ENCODE results near the gene CASZ1.

CASZ1 gene

GRCh38 chr1:10659218-10659617, 137.2 kb downstream of the CASZ1 start:
- Histone ChIP-seq H3K36me3 (ENCODE audit: low read depth) (no peaks in the 10 kb centered on the region), H3K27me3 (ENCODE audit: insufficient read depth, poor library complexity, severe bottlenecking) (no peaks in the 10 kb centered on the region), H3K4me1 (ENCODE audit: insufficient read depth, poor library complexity, severe bottlenecking) (no peaks in the 10 kb centered on the region), H3K4me3 (ENCODE audit: severe bottlenecking) (no peak overlapping the region), H3K27ac (ENCODE audit: poor library complexity, severe bottlenecking) (no peak overlapping the region), H3K9me3 (ENCODE audit: severe bottlenecking) (no peaks in the 10 kb centered on the region)
- no peak for TF ChIP-seq CTCF (IDR thresholded peaks at IDR 0.05; ENCODE audit: poor library complexity, severe bottlenecking)
- DNase-seq (ENCODE audit: low spot score) (no peak), ATAC-seq (ENCODE audit: low read depth) (no peak)

- ATAC-seq (ENCODE audit: low read depth) (no peak), DNase-seq (ENCODE audit: low spot score) (no peak)
- Histone ChIP-seq H3K4me1 (ENCODE audit: insufficient read depth, poor library complexity, severe bottlenecking) (no peaks in the 10 kb centered on the region), H3K27me3 (ENCODE audit: insufficient read depth, poor library complexity, severe bottlenecking) (no peaks in the 10 kb centered on the region), H3K27ac (ENCODE audit: poor library complexity, severe bottlenecking) (no peak overlapping the region), H3K9me3 (ENCODE audit: severe bottlenecking) (no peaks in the 10 kb centered on the region), H3K36me3 (ENCODE audit: low read depth) (no peaks in the 10 kb centered on the region), H3K4me3 (ENCODE audit: severe bottlenecking) (no peak overlapping the region)
- TF ChIP-seq CTCF (IDR thresholded peaks at IDR 0.05; ENCODE audit: poor library complexity, severe bottlenecking) = no peak
These were observed 137.9 kb downstream of the CASZ1 start for GRCh38 chr1:10658396-10659066.

GRCh38 chr1:10657088-10657847, 139.2 kb downstream of the CASZ1 start:
- Histone ChIP-seq H3K36me3 (ENCODE audit: low read depth) (no peaks in the 10 kb centered on the region), H3K4me1 (ENCODE audit: insufficient read depth, poor library complexity, severe bottlenecking) (no peaks in the 10 kb centered on the region), H3K4me3 (ENCODE audit: severe bottlenecking) (no peak overlapping the region), H3K27ac (ENCODE audit: poor library complexity, severe bottlenecking) (no peak overlapping the region), H3K27me3 (ENCODE audit: insufficient read depth, poor library complexity, severe bottlenecking) (no peaks in the 10 kb centered on the region), H3K9me3 (ENCODE audit: severe bottlenecking) (no peaks in the 10 kb centered on the region)
- no peak for TF ChIP-seq CTCF (IDR thresholded peaks at IDR 0.05; ENCODE audit: poor library complexity, severe bottlenecking)
- DNase-seq (ENCODE audit: low spot score) (no peak), ATAC-seq (ENCODE audit: low read depth) (no peak)

GRCh38 chr1:10656431-10656830, 140.0 kb downstream of the CASZ1 start:
- Histone ChIP-seq H3K4me3 (ENCODE audit: severe bottlenecking) (no peak overlapping the region), H3K9me3 (ENCODE audit: severe bottlenecking) (no peaks in the 10 kb centered on the region), H3K4me1 (ENCODE audit: insufficient read depth, poor library complexity, severe bottlenecking) (no peaks in the 10 kb centered on the region), H3K27me3 (ENCODE audit: insufficient read depth, poor library complexity, severe bottlenecking) (no peaks in the 10 kb centered on the region), H3K36me3 (ENCODE audit: low read depth) (no peaks in the 10 kb centered on the region), H3K27ac (ENCODE audit: poor library complexity, severe bottlenecking) (no peak overlapping the region)
- DNase-seq (ENCODE audit: low spot score) (no peak), ATAC-seq (ENCODE audit: low read depth) (no peak)
- no peak for TF ChIP-seq CTCF (IDR thresholded peaks at IDR 0.05; ENCODE audit: poor library complexity, severe bottlenecking)

GRCh38 chr1:10655002-10655401, 141.4 kb downstream of the CASZ1 start:
- H3K27ac ChIP-seq (ENCODE audit: poor library complexity, severe bottlenecking) = no peak overlapping the region
- no peak overlapping the region for H3K4me3 ChIP-seq (ENCODE audit: severe bottlenecking)
- H3K9me3 ChIP-seq (ENCODE audit: severe bottlenecking) = no peaks in the 10 kb centered on the region
- no peak for ATAC-seq (ENCODE audit: low read depth)
- H3K27me3 ChIP-seq (ENCODE audit: insufficient read depth, poor library complexity, severe bottlenecking) = no peaks in the 10 kb centered on the region
- TF ChIP-seq CTCF (IDR thresholded peaks at IDR 0.05; ENCODE audit: poor library complexity, severe bottlenecking) = no peak
- H3K36me3 ChIP-seq (ENCODE audit: low read depth) = no peaks in the 10 kb centered on the region
- no peak for DNase-seq (ENCODE audit: low spot score)
- H3K4me1 ChIP-seq (ENCODE audit: insufficient read depth, poor library complexity, severe bottlenecking) = no peaks in the 10 kb centered on the region
